NCI-H1436 treated with DMSO at 0.1 percent for 48 hours (cell line): ENCODE results near the gene MAP7.
"Not testable (repeated sequence)": the region's sequence is repeated elsewhere in the genome, so short reads cannot be mapped to it uniquely, and the experiment has no call there.

Source experiments
- DNase-seq: peaks from one replicate; lab custom pipeline; 2025; lab: John Stamatoyannopoulos, UW

The MAP7 gene

GRCh38 chr6:136421537-136422158, 128.6 kb downstream of the MAP7 start:
- DNase-seq: no peak

GRCh38 chr6:136420853-136421252, 129.4 kb downstream of the MAP7 start:
- no peak for DNase-seq

GRCh38 chr6:136415351-136416007, 134.7 kb downstream of the MAP7 start:
- no peak for DNase-seq

GRCh38 chr6:136412410-136412809, 137.8 kb downstream of the MAP7 start:
- DNase-seq: no peak

GRCh38 chr6:136411453-136412354, 138.5 kb downstream of the MAP7 start:
- DNase-seq: no peak

- DNase-seq: no peak
Observed at GRCh38 chr6:136411025-136411325, 139.2 kb downstream of the MAP7 start.

GRCh38 chr6:136410201-136411024, 139.8 kb downstream of the MAP7 start:
- no peak for DNase-seq

- DNase-seq: no peak
Observed at GRCh38 chr6:136409597-136409996, 140.6 kb downstream of the MAP7 start.

- no peak for DNase-seq
Observed at GRCh38 chr6:136408204-136408603, 142.0 kb downstream of the MAP7 start.

- no peak for DNase-seq
Observed at GRCh38 chr6:136405420-136406029, 144.7 kb downstream of the MAP7 start.

- no peak for DNase-seq
Observed at GRCh38 chr6:136404627-136405419, 145.4 kb downstream of the MAP7 start.

GRCh38 chr6:136404007-136404406, 146.2 kb downstream of the MAP7 start:
- no peak for DNase-seq

- no peak for DNase-seq
Observed at GRCh38 chr6:136403110-136403980, 146.9 kb downstream of the MAP7 start.

- DNase-seq: no peak
Observed at GRCh38 chr6:136401749-136402148, 148.5 kb downstream of the MAP7 start.

GRCh38 chr6:136401236-136401635, 149.0 kb downstream of the MAP7 start:
- not testable (repeated sequence) for DNase-seq

- DNase-seq: no peak
Observed at GRCh38 chr6:136398453-136398852, 151.8 kb downstream of the MAP7 start.

- DNase-seq: no peak
Observed at GRCh38 chr6:136396908-136397307, 153.3 kb downstream of the MAP7 start.

- DNase-seq: not testable (repeated sequence)
Observed at GRCh38 chr6:136390959-136391358, 159.3 kb downstream of the MAP7 start.

- no peak for DNase-seq
Observed at GRCh38 chr6:136387316-136387715, 162.9 kb downstream of the MAP7 start.
